Hematopoietic multipotent progenitor cell treated with erythropoietin and hydrocortisone succinate and interleukin-3 and kit ligand, for 17 days (in vitro differentiated cells): Measurements from ENCODE around the gene SLC9A7.

Experiments used
- DNase-seq: peaks from one replicate; pipeline ENCODE4 v3.0.0-alpha.2; 2015; ENCODE audit warnings: low spot score

The SLC9A7 gene

GRCh38 chrX:46703980-46704379 lies 54.9 kb downstream of the SLC9A7 start:
- DNase-seq, result no peak

- no peak for DNase-seq
These were observed 60.2 kb downstream of the SLC9A7 start for GRCh38 chrX:46698691-46699090.

GRCh38 chrX:46695491-46695890 lies 63.4 kb downstream of the SLC9A7 start:
- no peak for DNase-seq

- no peak for DNase-seq
These were observed 64.4 kb downstream of the SLC9A7 start for GRCh38 chrX:46694549-46694948.

GRCh38 chrX:46693149-46693548 lies 65.8 kb downstream of the SLC9A7 start:
- DNase-seq, result no peak

- no peak for DNase-seq
These were observed 68.1 kb downstream of the SLC9A7 start for GRCh38 chrX:46690818-46691217.

GRCh38 chrX:46687619-46688018 lies 71.3 kb downstream of the SLC9A7 start:
- no peak for DNase-seq

GRCh38 chrX:46686003-46686645 lies 72.8 kb downstream of the SLC9A7 start:
- DNase-seq, result peak; percentile 17

GRCh38 chrX:46683048-46683447 lies 75.9 kb downstream of the SLC9A7 start:
- DNase-seq, result no peak

GRCh38 chrX:46681849-46682248 lies 77.1 kb downstream of the SLC9A7 start:
- DNase-seq, result no peak

GRCh38 chrX:46678232-46678631 lies 80.7 kb downstream of the SLC9A7 start:
- DNase-seq, result no peak

- DNase-seq, result no peak
These were observed 82.2 kb downstream of the SLC9A7 start for GRCh38 chrX:46676399-46677356.

- no peak for DNase-seq
These were observed 85.1 kb downstream of the SLC9A7 start for GRCh38 chrX:46673620-46674359.

GRCh38 chrX:46670316-46670715 lies 88.6 kb downstream of the SLC9A7 start:
- no peak for DNase-seq

- DNase-seq, result no peak
These were observed 92.1 kb downstream of the SLC9A7 start for GRCh38 chrX:46666831-46667230.

GRCh38 chrX:46665232-46666152 lies 93.4 kb downstream of the SLC9A7 start:
- no peak for DNase-seq

- no peak for DNase-seq
These were observed 96.5 kb downstream of the SLC9A7 start for GRCh38 chrX:46662188-46662958.

- DNase-seq, result no peak
These were observed 105.4 kb downstream of the SLC9A7 start for GRCh38 chrX:46653482-46653881.

- no peak for DNase-seq
These were observed 109.3 kb downstream of the SLC9A7 start for GRCh38 chrX:46649421-46650260.

GRCh38 chrX:46648660-46649059 lies 110.3 kb downstream of the SLC9A7 start:
- DNase-seq, result no peak
